Fibroblast of lung (primary cell): ENCODE results near the gene LEKR1. TPM values are rescaled to one million over a fixed set of nuclear protein-coding genes. Genes with fewer than 3 reads are reported as not detected.
A peak's percentile ranks its signal among the peaks of the same experiment; 100 is the strongest.

Experiments used
- DNase-seq, 2 donors: peaks; one replicate each; pipeline versions ENCODE4 v3.0.0 to v3.0.0-alpha.2; 2010; ENCODE audit warnings: low read depth in 2 of 2
- H2AFZ ChIP-seq: 2 replicates; pipeline ENCODE4 v1.5.1; 2012; ENCODE audit warnings: low read length, control low read depth, inconsistent platforms
- H3K27ac ChIP-seq: 2 replicates; pipeline ENCODE4 v1.5.1; 2011; ENCODE audit warnings: low read length, control low read depth; ENCODE audit not compliant: insufficient read depth
- H3K27me3 ChIP-seq: 2 replicates; pipeline ENCODE4 v1.5.1; 2011; ENCODE audit warnings: mild to moderate bottlenecking, low read length; ENCODE audit not compliant: control insufficient read depth, insufficient read depth
- H3K36me3 ChIP-seq: 2 replicates; pipeline ENCODE4 v1.5.1; 2011; ENCODE audit warnings: low read length; ENCODE audit not compliant: control insufficient read depth, insufficient read depth
- H3K4me1 ChIP-seq: 2 replicates; pipeline ENCODE4 v1.5.1; 2011; ENCODE audit warnings: low read length; ENCODE audit not compliant: control insufficient read depth, insufficient read depth; ENCODE audit errors: extremely low read depth
- H3K4me2 ChIP-seq: 2 replicates; pipeline ENCODE4 v1.5.1; 2011; ENCODE audit warnings: low read length, control low read depth; ENCODE audit not compliant: insufficient read depth; ENCODE audit errors: extremely low read depth
- H3K4me3 ChIP-seq, 4 experiments: fragments of 200-600 bp in 1 of 4; sonication (generic) in 1 of 4; replicated peaks in 1 of 4; 2 replicates each; pipeline ENCODE4 v1.5.1; 2011 to 2016; ENCODE audit warnings: low read length in 4 of 4, low read depth in 3 of 4, mild to moderate bottlenecking in 3 of 4, control low read depth in 2 of 4, inconsistent platforms in 1 of 4, mixed read lengths in 1 of 4; ENCODE audit not compliant: insufficient read depth in 1 of 4; ENCODE audit errors: control extremely low read depth in 1 of 4
- H3K79me2 ChIP-seq: 2 replicates; pipeline ENCODE4 v1.5.1; 2012; ENCODE audit warnings: mild to moderate bottlenecking, low read length, inconsistent platforms; ENCODE audit not compliant: control insufficient read depth, insufficient read depth
- H3K9ac ChIP-seq: 2 replicates; pipeline ENCODE4 v1.5.1; 2011; ENCODE audit warnings: mild to moderate bottlenecking, low read length, control low read depth; ENCODE audit not compliant: insufficient read depth
- H3K9me3 ChIP-seq: 2 replicates; pipeline ENCODE4 v1.5.1; 2012; ENCODE audit warnings: low read depth, low read length; ENCODE audit not compliant: control insufficient read depth, insufficient read depth
- H4K20me1 ChIP-seq: 2 replicates; pipeline ENCODE4 v1.5.1; 2011; ENCODE audit warnings: low read length; ENCODE audit not compliant: control insufficient read depth, insufficient read depth; ENCODE audit errors: extremely low read depth
- EZH2 ChIP-seq: IDR thresholded peaks from 2 replicates; pipeline ENCODE4 v1.5.1; 2012; ENCODE audit warnings: low read length, control low read depth, mild to moderate bottlenecking; ENCODE audit errors: missing control alignments
- polyA minus RNA-seq: library from RNA; depleted of rRNA, polyadenylated mRNA; stranded (reverse); fragments of >200 nt; gene quantifications from 2 replicates; pipeline ENCODE4 v1.2.3, GENCODE V29; 2011; ENCODE audit warnings: low replicate concordance
- polyA plus RNA-seq, 2 donors: library from polyadenylated mRNA; depleted of rRNA in 1 of 2; stranded (reverse) in 1 of 2; unstranded in 1 of 2; fragments of >200 nt; gene quantifications; 2 replicates each; pipeline ENCODE4 v1.2.1, GENCODE V29; 2011 to 2012; ENCODE audit warnings: missing spikeins in 1 of 2
- total RNA-seq: library from RNA; depleted of rRNA; stranded (reverse); fragments of >200 nt; gene quantifications from 2 replicates; pipeline ENCODE4 v1.2.1, GENCODE V29; 2014
- TF ChIP-seq, protein P1 (sequence below), 2 donors: IDR thresholded peaks in 1 of 2; conservative IDR thresholded peaks in 1 of 2; 1 replicate in 1 of 2; 2 replicates in 1 of 2; pipeline ENCODE4 v1.5.1; 2011 to 2012; ENCODE audit warnings: low read length in 2 of 2, control low read depth in 1 of 2, inconsistent platforms in 1 of 2, low read depth in 1 of 2, mild to moderate bottlenecking in 1 of 2

Gene LEKR1
- total RNA-seq = 0.26 and 1.3 TPM in 2 replicates
- 0.28 and 0.35 TPM in 2 replicates for polyA plus RNA-seq
- polyA plus RNA-seq (2012) = 0.09 and 0.22 TPM in 2 replicates
- polyA minus RNA-seq = not detected in 2 replicates

DNA sequence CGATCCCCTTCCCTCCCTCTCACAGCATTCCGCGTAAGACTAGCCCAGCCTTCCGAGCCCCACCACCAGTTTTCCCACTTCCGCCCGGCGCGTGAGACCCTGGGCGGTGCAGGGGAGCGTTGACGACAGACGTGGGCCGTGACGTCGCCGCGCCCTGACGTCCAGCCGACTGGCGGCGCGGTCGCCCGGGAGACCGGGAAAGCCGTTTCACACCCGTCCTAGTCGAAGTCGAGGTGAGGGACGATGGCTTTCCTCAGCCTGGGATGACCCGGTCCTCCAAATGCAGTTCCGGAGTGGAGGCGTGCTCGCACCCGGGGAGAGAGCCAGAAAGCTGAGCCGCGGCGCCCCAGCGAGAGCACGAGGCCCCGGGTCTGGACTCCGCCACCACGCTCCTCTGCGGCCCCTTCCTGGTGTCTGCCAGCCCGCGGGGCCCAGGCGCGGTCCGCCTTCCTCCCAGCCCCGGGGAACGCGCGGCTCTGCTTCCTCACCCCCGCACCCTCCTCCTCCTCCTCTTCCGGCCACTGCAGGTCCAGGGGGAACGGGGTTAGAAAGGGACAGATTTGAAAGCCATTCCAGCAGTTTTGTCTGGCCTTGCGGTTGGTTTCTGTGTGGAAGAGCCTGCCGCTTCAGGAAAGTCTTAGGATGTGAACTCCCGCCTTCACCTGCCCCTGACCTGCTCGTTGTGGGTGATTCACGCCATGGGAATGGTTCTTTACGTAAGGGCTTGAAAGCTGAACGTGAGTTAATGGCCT, at the start of gene LEKR1:
Gene LEKR1 (plus strand): TSS at position 210 of the 752 bp plus-strand sequence. CDS start 2,977 bp downstream, outside the sequence.
- Histone ChIP-seq H3K4me1 (peaks cover 3% of the 10 kb centered on the region), H4K20me1 (no peaks in the 10 kb centered on the region), H3K36me3 (no peaks in the 10 kb centered on the region), H3K79me2 (no peaks in the 10 kb centered on the region), H3K9ac (peak within 1 kb of the TSS; percentile 90), H3K4me2 (peak within 1 kb of the TSS; percentile 86), H3K4me3 (peak within 1 kb of the TSS; percentile 37 to 88 (median 64)), H2AFZ (peak within 1 kb of the TSS; percentile 54), H3K9me3 (no peaks in the 10 kb centered on the region), H3K27ac (peak within 1 kb of the TSS; percentile 95), H3K27me3 (no peaks in the 10 kb centered on the region)
- DNase-seq = peak; percentile 94 to 95
- TF ChIP-seq, protein P1, sequence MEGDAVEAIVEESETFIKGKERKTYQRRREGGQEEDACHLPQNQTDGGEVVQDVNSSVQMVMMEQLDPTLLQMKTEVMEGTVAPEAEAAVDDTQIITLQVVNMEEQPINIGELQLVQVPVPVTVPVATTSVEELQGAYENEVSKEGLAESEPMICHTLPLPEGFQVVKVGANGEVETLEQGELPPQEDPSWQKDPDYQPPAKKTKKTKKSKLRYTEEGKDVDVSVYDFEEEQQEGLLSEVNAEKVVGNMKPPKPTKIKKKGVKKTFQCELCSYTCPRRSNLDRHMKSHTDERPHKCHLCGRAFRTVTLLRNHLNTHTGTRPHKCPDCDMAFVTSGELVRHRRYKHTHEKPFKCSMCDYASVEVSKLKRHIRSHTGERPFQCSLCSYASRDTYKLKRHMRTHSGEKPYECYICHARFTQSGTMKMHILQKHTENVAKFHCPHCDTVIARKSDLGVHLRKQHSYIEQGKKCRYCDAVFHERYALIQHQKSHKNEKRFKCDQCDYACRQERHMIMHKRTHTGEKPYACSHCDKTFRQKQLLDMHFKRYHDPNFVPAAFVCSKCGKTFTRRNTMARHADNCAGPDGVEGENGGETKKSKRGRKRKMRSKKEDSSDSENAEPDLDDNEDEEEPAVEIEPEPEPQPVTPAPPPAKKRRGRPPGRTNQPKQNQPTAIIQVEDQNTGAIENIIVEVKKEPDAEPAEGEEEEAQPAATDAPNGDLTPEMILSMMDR (conservative IDR thresholded peaks at IDR 0.05 in 1 of 2, IDR thresholded peaks at IDR 0.05 in 1 of 2; ENCODE audit: low read depth in 1 of 2, low read length in 2 of 2) = no peak
- no peak for TF ChIP-seq EZH2

DNA sequence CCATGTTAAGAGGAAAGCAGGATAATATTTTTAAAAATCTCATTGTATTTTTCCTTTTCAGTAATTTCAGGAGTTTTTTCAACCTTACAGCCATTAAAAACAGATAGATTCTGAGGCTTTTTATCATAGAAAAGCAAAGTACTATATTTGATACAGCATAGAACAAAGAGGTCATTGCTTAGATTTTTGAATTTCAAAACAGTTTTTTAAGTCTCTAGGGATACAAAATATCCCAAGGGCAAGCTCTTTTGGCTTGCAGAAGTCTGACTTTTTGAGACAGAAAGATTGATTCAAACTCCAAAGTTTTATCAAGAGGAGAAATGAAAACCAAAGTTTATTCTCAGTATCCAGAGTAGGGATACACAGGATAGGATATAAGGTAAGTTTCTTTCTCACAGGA, 49.3 kb upstream of the LEKR1 start:
- Histone ChIP-seq H3K4me1 (peaks cover 1% of the 10 kb centered on the region), H3K27me3 (no peaks in the 10 kb centered on the region), H2AFZ (no peak overlapping the region), H3K4me3 (no peak overlapping the region), H3K4me2 (no peak overlapping the region), H3K9me3 (no peaks in the 10 kb centered on the region), H3K9ac (no peak overlapping the region), H3K79me2 (no peaks in the 10 kb centered on the region), H4K20me1 (no peaks in the 10 kb centered on the region), H3K27ac (no peak overlapping the region), H3K36me3 (no peaks in the 10 kb centered on the region)
- no peak for DNase-seq
- TF ChIP-seq EZH2 = no peak
- TF ChIP-seq, protein P1 (conservative IDR thresholded peaks at IDR 0.05 in 1 of 2, IDR thresholded peaks at IDR 0.05 in 1 of 2; ENCODE audit: low read depth in 1 of 2, low read length in 2 of 2) = no peak

DNA sequence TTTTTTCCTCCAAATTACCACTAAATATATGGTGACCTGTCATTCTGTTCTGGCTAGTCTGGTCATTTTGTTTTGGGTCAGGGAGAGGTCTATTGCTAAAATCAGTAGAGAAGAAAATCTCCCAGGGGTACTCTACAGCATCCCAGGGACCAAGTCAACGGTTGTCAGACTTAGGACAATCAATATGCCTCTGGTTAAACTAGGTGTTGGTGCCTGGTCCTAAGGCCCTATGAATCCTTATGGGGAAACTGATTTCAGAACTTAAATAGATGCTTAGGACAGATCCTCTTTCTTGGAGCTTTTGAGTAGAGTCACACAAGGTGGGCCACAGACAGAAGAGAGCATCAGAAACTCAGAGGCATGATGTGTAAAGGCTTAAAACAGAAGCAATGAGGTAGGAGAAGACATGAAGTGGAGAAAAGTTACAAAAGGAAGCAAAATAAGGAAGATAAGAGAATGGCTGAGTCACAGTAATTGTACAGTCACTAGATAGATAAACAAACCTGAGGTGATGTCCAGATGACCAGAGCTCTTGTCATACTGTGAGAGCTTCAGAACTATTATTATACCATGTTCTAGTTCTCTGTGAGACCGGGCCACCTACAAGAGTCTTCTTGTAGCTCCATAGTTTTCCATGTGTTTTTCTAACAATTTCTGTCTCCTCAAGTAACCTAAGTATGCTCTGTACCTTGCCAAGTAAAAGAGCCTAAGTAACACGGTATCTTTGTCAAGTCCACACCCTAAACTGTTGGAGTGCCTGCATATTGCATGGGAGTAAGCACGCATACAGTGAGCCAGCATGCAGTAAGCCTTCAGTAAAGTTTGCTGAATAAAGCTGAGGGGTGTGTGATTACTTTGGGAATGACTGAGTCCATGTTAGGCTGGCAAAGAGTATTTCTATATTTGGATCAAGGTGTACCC, 44.6 kb upstream of the LEKR1 start:
- Histone ChIP-seq H3K36me3 (no peaks in the 10 kb centered on the region), H3K27ac (no peak overlapping the region), H4K20me1 (no peaks in the 10 kb centered on the region), H3K9ac (no peak overlapping the region), H3K9me3 (no peaks in the 10 kb centered on the region), H3K4me3 (no peak overlapping the region), H3K4me1 (peaks cover 2% of the 10 kb centered on the region), H3K79me2 (no peaks in the 10 kb centered on the region), H2AFZ (peak overlapping the region; percentile 36), H3K27me3 (no peaks in the 10 kb centered on the region), H3K4me2 (no peak overlapping the region)
- DNase-seq = peak in 1 of 2 donors; percentile 73
- TF ChIP-seq, protein P1 (conservative IDR thresholded peaks at IDR 0.05 in 1 of 2, IDR thresholded peaks at IDR 0.05 in 1 of 2; ENCODE audit: low read depth in 1 of 2, low read length in 2 of 2) = no peak
- no peak for TF ChIP-seq EZH2
